DLD1 (cell line): ENCODE data around the gene ZNF485.
"Not testable (repeated sequence)": the region's sequence is repeated elsewhere in the genome, so short reads cannot be mapped to it uniquely, and the experiment has no call there.

ENCODE experiments used
- in situ Hi-C: cut with HindIII; loops from 2 replicates; pipeline ENCODE4 v1.10.0; 2017; ENCODE audit warnings: low sequenced_read_pairs

Gene ZNF485

GRCh38 chr10:43601576-43601975, 4.7 kb upstream of the ZNF485 start:
- in situ Hi-C loops = not testable (repeated sequence)

GRCh38 chr10:43605850-43606322, 352 bp upstream of the ZNF485 start:
- in situ Hi-C loops = no loop called here

GRCh38 chr10:43607199-43607573, 948 bp downstream of the ZNF485 start:
- in situ Hi-C loops = no loop called here

- in situ Hi-C loops = no loop called here
Observed at GRCh38 chr10:43610636-43611035, 4.4 kb downstream of the ZNF485 start.

- in situ Hi-C loops = no loop called here
Observed at GRCh38 chr10:43616697-43617370, 10.6 kb downstream of the ZNF485 start.

- in situ Hi-C loops = no loop called here
Observed at GRCh38 chr10:43619368-43619767, 13.1 kb downstream of the ZNF485 start.

GRCh38 chr10:43622038-43622437, 15.8 kb downstream of the ZNF485 start:
- in situ Hi-C loops = no loop called here

GRCh38 chr10:43623351-43623750, 17.1 kb downstream of the ZNF485 start:
- in situ Hi-C loops = no loop called here

GRCh38 chr10:43627942-43628341, 21.7 kb downstream of the ZNF485 start:
- in situ Hi-C loops = no loop called here

GRCh38 chr10:43628956-43629355, 22.7 kb downstream of the ZNF485 start:
- in situ Hi-C loops = no loop called here

- in situ Hi-C loops = not testable (repeated sequence)
Observed at GRCh38 chr10:43635816-43636215, 29.6 kb downstream of the ZNF485 start.

GRCh38 chr10:43640603-43641002, 34.4 kb downstream of the ZNF485 start:
- in situ Hi-C loops = no loop called here

- in situ Hi-C loops = no loop called here
Observed at GRCh38 chr10:43644252-43644651, 38.0 kb downstream of the ZNF485 start.

GRCh38 chr10:43645866-43646265, 39.6 kb downstream of the ZNF485 start:
- in situ Hi-C loops = no loop called here

GRCh38 chr10:43647576-43647975, 41.3 kb downstream of the ZNF485 start:
- in situ Hi-C loops = no loop called here

- in situ Hi-C loops = no loop called here
Observed at GRCh38 chr10:43648095-43648397, 41.8 kb downstream of the ZNF485 start.

- in situ Hi-C loops = no loop called here
Observed at GRCh38 chr10:43648398-43649184, 42.4 kb downstream of the ZNF485 start, which contains the start of gene ZNF32. Gene ZNF32 (minus strand): TSS chr10:43648881. CDS start chr10:43646133, 2,748 bp downstream.

GRCh38 chr10:43649185-43649523, 42.9 kb downstream of the ZNF485 start:
- in situ Hi-C loops = no loop called here

GRCh38 chr10:43653746-43654145, 47.5 kb downstream of the ZNF485 start:
- in situ Hi-C loops = no loop called here

- in situ Hi-C loops = no loop called here
Observed at GRCh38 chr10:43655311-43655710, 49.1 kb downstream of the ZNF485 start.

- in situ Hi-C loops = no loop called here
Observed at GRCh38 chr10:43658227-43658626, 52.0 kb downstream of the ZNF485 start.

GRCh38 chr10:43665054-43665453, 58.8 kb downstream of the ZNF485 start:
- in situ Hi-C loops = no loop called here
